PFSK-1 (cell line): Measurements from ENCODE around the gene CFAP410.

Source experiments
- FOXP2 ChIP-seq: optimal IDR thresholded peaks from 2 replicates; pipeline ENCODE3; 2011; ENCODE audit warnings: borderline replicate concordance, control low read depth, inconsistent platforms; ENCODE audit not compliant: insufficient read depth; ENCODE audit errors: extremely low read length, extremely low read depth
- POLR2AphosphoS5 ChIP-seq: IDR thresholded peaks from 2 replicates; pipeline ENCODE4 v1.6.1; 2012; ENCODE audit warnings: low read depth, mild to moderate bottlenecking, control low read depth, low read length, moderate library complexity
- TAF1 ChIP-seq: IDR thresholded peaks from 2 replicates; pipeline ENCODE4 v1.6.1; 2012; ENCODE audit warnings: low read length, control low read depth, borderline replicate concordance; ENCODE audit not compliant: insufficient read depth

DNA sequence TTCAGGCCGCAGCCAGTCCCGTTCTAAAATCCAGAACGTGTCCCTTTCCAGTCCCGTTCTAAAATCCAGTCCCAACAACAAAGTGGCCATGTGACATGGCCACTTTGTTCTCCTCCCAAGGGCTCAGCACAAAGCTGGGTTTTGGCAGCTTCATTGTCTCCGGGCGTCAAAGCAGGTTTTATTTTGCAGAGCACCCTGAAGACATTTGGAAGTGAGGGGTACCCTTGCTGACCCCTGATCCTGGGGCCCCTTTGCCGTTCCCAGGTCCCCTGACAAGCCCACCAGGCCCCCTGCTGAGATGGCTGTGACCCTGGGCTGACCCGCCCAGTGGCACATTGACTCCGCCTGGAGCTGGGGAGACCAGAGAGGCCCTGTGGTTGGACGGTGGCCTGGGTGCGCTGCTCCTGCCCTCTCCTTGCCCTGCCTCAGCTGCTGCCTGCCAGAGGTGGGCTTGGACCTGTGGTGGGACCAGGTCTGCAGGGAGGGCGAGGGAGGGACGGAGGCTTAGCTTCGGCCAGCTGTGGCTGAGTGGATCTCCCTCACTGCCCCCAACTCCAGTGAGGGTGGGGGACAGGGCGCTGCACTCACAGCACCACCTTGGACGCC lies 35.1 kb downstream of the CFAP410 start:
- no peak for TF ChIP-seq POLR2AphosphoS5
- no peak for TF ChIP-seq TAF1
- no peak for TF ChIP-seq FOXP2
